ENCODE results near the gene KIF2C.
"Not testable (repeated sequence)": the region's sequence is repeated elsewhere in the genome, so short reads cannot be mapped to it uniquely, and the experiment has no call there.

The KIF2C gene

DNA sequence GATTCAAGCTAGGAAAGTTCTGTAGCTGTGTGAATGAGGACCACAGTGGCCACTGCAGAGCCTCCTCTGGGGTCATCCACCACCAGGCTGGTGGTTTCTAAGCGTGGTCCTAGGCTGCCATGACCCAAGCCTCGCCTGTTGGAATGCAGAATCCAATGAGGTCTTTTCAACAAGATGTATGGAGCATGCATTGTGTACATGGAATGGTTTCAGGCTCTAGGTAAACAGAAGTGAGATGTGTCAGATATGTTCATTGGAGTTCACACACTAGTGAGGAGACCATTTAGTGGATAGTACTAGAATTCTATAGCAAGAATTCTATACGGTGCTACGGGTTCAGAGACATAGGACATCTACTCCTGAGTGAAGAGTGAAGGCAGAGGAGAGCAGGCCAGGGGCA is 19.4 kb upstream of the KIF2C start:
- no peak for DNase-seq

DNA sequence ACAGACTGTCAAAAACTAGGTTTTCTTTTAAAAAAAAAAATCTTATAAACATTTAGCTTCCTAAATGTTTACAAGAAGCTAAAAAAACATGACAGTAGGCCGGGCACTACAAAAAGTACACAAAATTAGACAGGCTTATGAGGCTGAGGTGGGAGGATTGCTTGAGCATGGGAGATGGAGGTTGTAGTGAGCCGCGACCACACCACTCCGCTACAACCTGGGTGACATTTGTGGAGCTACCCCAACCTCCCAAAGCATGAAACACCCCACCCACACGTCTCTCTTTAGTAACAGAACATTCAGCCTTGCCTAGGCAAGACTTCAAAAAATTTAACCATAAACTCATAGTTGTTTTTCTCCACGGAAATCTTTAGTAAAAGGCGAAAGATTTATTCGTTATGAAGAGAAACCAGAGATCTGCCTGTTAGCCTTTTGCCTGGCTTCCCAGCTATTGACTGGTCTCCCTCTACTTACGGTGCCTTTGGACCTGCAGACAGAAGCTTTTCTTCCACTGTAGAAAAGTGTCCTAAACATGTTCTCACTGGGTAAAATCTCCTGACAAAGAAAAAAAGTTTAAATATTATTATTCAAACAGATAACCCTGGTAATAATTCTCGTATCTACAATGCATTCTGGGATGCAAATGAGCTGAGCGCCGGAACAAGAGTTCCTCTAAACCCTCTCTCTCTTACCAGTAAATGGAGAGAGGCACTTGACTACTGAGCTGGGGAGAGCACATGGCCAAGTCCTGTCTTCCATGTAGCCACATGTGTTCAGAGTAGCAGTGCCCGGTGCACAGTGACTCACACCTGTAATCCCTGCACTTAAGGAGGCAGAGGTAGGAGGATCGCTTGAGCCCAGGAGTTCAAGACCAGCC is 17.9 kb upstream of the KIF2C start:
- peak in 1 of 2 experiments; percentile 38 for DNase-seq

DNA sequence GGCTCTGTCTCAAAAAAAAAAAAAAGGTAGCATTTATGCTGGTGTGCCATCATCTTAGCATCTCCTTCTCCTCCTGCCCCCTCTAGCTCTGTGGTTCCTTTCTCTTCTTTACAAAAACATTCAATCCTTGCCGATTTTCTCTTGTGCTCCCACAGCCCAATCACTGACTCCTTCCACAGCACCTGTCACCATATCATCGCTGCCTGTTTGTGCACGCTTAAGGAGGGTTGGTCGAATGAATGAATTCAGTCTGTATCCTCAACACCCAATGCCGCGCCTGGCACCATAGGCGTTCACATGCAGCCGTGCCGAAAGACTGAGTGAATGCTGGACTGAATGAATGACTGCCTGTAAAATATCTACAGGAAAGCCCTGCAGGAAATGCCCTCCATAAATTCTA is 16.6 kb upstream of the KIF2C start:
- no peak for DNase-seq

DNA sequence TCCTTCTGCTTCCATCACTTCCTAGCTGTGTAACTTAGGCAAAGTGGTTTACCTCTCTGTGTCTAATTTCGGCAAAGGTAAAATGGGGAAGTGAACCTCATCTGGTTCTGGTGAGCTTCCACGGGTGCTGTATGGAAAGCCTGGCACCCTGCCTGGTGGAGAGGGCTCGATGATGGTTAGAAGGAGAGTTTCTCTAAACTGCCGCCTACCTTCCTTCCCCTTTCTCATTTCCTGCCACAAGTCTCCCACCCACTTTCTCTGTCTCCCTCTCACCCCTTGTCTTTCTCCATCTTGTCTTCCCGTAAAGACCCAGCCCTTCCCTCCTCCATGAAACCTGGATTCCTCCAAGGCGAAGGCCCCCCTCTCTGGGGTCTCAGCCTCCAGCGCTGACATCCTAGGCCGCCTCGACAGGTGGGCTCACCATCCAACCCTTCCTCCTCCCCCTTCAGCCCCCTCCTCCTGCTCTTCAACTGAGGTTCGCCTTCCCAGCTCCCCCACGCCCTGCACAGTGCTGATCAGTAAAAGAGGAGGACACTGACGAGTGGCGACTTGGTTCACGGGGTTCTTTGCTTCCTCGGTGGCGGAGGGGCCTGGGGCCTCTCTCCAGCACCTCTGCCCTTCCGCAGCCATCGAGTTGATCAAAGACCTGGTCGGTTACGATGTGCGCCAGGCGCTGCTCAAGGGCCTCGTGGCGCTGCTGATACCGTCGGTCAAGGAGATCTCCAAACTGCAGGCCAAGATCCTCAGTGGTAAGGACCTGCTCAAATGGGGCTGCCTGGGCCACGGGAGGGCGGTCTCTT is 15.9 kb upstream of the KIF2C start:
- no peak for DNase-seq

DNA sequence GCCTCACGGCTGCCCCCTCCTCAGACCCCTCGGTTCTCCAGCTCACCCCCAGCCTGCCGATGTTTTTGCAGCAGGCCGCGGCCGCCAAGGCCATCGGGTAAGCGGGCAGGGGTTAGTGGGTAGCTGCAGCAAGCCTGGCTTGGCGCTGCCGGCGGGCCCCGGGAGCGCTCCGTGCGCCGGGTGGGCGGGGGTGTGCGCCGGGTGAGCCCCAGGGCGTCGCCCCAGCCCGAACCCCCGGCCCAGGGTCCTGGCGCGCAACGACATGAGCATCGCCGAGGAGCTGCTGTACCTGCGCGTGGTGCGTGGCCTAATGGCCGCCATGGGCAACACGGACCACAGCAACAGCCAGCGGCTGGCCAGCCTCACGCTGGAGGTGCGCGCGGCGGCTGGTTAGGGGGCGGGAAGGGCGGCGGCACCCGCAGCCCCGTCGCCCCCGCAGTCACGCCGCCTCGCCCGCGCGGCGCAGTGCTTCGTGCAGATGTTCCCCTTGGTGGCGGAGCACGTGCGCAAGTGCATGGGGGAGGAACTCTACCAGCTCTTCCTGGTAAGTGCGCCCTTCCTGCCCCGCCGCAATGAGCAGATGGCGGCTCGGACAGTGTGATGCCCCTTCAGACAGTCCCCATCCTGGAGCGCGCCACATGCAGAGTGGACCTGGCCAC is 15.2 kb upstream of the KIF2C start:
- DNase-seq = no peak

DNA sequence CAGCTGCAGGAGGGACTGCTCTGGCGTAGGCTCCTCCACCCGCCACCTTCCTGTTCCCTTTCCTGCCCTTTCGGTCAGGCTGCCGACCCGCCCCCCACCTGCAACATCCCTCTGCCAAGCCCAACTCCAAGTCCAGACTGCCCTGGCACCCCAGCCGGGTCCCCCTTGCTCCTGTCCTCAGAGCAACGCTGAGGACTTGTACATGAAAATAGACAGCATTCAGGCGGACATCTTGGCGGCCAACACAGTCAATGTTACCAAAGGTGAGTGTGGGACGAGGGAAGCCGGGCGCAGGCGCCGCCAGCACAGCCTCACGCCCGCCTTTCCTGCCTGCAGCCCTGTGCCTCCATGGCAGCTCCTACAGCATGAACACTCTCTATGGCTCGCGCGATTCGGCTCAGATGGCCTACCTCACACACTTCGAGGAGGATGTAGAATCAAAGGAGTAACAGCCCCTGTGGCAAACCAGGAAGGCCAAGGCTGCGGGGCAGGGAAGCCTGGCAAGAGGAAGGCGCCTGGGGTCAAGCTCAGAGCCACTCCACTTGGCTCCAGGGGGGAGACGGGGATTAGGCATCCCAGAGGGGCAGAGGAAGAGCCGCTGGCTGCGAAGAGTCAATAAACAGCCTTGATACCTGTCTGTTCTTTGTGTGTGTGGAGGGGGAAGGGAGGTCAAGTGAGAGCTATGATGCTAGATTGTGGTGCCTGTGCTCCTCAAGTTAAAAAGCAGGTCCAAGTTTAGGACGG is 14.5 kb upstream of the KIF2C start:
- no peak for DNase-seq

DNA sequence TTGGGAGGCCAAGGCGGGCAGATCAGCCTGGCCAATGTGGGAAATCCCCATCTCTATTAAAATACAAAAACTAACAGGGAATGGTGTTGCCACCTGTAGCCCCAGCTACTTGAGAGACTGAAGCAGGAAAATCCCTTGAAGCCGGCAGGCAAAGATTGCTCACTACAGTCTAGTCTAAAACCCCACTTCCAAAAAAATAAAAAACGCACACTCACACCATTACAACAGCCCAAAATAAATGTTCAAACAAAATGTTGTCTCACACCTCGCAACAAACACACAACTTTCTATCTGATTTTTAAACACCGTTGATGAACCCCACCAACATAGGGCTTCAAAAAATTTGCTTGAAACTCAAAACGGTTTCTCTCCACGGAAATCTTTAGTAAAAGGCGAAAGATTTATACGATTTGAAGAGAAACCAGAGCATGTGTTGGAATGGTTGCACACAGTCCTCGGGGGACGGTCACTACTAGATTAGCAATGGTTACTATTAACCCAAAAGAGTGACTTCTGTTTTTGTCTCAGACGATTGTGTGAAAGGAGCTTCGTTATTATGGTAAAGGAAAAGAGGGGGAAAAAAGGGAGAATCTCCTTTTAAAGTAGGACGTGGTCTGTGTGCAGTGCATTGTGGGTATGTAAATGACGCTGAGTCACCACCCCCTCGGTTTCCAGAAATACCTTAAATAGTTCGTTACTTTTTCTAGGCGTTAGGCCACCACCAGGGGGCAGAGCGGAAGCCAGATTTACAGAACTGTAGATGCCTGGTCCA is 8.7 kb upstream of the KIF2C start, which contains the start of gene RNU5D-1:
Gene RNU5D-1, minus strand, starts transcription at position 430 of the 772 bp plus-strand sequence.
- DNase-seq = peak; percentile 96 to 97

DNA sequence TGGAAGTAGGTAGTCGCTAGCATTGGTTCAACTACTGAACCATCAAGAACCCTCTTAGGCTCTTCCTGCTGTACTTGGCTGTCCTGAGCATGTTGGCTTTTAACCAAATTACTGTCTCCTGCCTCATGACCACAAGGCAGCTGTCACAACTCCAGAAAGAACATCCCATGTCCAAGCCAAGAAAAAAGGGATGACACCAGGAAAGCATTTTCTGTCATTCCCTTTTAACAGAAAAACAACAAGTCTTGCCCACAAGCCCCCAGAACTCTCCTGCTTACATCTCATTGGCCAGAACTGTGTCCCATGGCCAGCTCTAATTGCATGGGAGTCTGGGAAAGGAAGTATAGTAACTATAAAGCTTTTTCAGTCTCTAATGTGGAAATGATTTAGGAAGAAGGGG is 6.3 kb upstream of the KIF2C start:
- DNase-seq = no peak

DNA sequence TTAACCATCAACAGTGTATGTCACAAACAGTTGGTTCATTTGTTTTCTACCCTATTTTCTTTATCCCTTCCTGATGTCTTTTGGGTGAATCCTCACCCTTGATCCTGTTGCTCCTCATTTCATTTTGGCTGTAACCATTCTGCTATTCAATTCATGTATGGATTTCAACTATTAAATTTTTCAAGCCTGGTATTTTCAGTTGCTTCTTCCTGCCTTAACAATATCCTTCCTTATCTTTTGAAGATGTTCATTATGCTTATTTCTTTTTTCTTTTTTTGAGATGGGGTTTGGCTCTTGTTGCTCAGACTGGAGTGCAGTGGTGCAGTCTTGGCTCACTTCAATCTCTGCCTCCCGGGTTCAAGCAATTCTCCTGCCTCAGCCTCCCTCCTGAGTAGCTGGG is 5.9 kb upstream of the KIF2C start:
- no peak for DNase-seq

DNA sequence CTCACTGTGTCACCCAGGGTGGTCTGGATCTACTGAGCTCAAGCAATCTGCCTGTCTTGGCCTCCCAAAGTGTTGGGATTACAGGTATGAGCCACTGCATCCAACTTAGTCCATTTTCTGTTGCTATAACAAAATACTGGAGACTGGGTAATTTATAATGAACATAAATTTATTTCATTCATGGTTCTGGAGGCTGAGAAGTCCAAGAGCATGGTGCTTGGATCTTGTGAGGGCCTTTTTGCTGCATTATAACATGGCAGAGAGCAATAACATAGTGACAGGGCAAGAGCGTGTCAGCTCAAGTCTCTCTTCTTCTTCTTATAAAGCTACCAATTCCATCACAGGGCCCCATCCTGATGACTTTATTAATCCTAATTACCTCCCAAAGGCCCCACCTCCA is 3.6 kb upstream of the KIF2C start:
- no peak for DNase-seq

DNA sequence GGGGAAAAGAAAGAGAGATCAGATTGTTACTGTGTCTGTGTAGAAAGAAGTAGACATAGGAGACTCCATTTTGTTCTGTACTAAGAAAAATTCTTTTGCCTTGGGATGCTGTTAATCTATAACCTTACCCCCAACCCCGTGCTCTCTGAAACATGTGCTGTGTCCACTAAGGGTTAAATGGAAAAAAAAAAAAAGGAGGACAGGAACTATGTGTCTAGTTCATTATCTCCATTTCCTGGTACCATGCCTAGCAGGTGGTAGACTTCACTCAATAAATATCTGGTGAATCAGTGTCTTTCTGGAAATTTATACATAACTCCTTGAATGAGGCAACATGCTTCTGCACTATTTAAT is 707 bp upstream of the KIF2C start:
- not testable (repeated sequence) for DNase-seq

DNA sequence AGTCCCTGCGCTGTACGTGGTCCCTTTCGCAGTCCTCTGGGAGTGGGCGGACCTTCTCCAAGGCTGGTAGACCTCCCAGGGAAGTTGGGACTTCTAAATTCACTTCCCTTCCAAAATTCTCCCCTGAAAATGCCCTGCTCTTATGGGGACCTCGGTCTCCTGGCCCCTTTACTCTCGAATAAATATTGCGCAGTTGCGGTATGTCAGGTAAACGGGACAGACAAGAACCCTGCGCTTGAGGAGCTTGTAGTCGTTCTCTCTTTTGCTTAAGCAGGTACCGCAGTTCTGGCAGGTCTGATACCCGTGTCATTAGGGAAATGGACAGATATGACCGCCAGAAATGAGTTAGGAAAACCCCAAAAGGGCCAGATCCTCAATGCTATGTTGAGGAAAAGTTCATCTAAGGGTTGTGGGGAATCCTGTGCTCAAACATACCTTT is 561 bp downstream of the KIF2C start:
- peak in 1 of 2 experiments; percentile 18 for DNase-seq

DNA sequence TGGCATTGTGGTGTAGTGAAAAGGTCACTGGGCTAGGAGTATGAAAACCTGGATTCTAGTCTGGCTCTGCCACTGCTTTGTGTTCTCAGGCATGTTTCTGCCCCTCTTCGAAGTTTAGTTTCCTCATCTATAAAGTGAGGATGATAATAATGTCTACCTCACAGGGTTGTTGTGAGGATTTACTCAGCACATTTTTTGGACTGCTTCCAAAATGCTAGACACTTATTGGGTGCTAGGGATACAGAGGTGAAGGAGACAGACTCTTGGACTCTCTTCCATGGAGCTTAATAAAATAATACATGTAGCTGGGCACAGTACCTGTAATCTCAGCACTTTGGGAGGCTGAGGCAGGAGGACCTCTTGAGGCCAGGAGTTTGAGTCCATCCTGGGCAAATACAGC is 3.6 kb downstream of the KIF2C start:
- DNase-seq = no peak

DNA sequence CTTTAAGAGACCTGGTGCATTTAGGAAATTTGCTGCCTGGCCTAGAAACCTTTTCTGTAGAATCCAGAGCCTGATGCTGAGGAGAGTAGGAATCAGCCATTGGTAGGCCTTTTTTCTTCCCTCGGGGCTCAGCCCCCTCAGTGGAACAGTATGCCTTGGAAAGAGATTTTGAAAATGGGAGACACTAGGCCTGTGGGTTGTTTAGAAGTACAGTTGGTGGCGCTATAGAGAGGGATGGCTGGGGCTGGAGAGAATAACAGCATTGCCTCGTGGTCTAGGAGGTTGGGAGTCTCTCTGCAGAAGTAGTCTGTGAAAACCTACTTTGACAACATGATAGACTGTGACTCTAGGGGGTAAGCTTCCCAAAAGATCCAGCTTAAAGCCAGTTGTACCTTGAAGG is 8.2 kb downstream of the KIF2C start:
- DNase-seq = no peak

DNA sequence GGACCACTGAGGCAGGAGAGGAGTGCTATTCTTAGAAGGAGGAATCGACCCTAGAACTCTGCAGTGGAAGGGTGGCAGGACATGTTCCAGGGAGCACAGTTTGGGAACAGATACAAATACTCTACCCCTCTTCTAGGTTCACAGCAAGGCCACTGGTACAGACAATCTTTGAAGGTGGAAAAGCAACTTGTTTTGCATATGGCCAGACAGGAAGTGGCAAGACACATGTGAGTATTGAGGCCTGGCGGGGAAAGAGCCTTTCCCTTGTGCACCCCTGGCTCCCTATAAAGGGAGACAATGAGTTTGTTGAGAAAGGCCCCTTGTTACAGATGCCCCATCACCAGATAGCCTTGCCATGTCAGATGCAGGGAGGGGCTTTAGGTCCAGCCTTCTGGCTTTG is 17.8 kb downstream of the KIF2C start:
- DNase-seq = no peak

DNA sequence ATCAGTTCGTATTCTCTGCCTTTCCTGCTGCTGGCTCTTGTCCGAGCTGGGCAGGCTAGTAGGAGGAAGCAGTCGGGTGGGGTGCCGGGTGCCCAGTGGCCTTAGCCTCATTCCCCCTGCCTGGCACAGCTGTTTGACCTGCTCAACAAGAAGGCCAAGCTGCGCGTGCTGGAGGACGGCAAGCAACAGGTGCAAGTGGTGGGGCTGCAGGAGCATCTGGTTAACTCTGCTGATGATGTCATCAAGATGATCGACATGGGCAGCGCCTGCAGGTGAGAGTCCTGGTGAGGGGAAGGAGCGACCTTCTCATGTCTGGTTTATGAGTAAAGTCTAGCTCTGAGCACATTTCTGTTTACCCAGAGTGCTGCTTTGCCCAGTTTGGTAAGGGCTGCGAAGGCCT is 19.4 kb downstream of the KIF2C start:
- no peak for DNase-seq

DNA sequence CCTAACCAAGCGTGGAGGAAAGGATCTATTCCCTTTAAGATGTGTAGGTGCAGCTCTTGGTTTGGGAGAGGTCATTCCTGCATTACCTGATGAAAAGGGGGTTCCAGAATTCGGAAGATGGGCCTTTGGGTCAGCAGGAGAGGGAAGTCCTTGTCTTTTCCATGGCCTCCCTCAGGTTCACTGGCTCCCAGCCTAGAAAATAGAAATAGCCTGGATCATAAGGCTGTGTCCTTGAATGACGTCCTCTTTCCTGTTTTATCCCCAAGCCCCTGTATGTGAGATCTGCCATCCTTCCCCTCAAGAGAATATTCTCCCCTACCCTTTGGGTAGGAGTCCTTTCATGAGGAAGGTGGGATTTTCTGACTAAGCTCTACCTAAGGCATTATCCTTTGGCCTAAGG is 21.2 kb downstream of the KIF2C start:
- no peak for DNase-seq

DNA sequence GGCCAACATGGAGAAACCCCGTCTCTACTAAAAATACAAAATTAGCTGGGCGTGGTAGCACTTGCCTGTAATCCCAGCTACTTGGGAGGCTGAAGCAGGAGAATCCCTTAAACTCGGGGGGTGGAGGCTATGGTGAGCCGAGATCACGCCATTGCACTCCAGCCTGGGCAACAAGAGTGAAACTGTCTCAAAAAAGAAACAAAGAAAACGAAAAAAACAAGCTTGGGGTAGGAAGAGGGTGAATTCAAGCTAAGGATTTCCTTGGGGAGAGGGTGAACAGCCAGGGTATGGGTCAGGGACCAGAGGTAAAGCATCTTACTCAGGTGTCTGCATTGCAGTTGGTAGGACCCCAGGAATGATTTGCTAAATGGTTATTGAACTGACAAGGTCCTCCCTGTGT is 26.8 kb downstream of the KIF2C start:
- DNase-seq = not testable (repeated sequence)

DNA sequence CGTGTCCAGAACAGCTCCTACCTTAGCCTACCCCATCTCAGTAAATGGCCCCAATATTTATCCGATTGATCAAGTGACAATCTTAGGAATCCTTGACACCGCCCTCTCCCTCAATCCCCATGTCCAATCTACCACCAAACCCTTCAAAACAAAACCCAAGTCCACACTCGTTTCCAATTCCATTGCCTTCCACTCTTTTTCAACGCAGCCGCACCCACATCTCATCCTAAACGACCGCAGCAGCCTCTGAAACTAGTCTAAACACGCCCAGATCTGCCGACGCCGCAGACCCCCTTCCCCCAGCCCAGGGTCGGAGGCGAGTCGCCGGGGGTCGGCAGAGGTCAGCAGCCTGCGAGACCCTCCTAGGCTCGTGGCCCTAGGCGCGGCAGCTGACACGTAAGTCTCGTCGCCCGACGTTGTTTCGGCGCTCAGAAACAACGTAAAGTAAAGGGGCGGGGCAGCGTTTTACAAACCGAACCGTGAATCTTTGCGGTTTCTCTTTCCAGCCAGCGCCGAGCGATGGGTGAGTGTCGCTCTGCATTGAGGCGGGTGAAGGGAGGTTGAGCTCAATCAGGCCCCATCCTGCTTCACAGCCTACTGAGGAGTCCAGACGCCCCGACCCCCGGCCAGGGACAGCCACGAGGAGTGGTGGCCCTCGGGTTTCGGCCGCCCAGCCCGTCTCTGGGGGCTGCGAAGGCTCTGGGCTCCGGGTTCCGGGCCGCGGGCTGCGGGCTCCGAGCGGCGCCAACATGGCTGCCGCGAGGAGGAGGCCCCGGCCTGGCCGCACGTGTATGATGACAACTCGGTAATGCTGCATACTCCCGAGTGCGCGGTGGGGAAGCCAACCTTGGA is 35.7 kb downstream of the KIF2C start, which contains the start of gene RPS8:
Gene RPS8, plus strand, starts transcription at position 463 of the 852 bp plus-strand sequence. Its CDS starts 57 bp downstream, at position 520.
- peak; percentile 97 to 98 for DNase-seq

DNA sequence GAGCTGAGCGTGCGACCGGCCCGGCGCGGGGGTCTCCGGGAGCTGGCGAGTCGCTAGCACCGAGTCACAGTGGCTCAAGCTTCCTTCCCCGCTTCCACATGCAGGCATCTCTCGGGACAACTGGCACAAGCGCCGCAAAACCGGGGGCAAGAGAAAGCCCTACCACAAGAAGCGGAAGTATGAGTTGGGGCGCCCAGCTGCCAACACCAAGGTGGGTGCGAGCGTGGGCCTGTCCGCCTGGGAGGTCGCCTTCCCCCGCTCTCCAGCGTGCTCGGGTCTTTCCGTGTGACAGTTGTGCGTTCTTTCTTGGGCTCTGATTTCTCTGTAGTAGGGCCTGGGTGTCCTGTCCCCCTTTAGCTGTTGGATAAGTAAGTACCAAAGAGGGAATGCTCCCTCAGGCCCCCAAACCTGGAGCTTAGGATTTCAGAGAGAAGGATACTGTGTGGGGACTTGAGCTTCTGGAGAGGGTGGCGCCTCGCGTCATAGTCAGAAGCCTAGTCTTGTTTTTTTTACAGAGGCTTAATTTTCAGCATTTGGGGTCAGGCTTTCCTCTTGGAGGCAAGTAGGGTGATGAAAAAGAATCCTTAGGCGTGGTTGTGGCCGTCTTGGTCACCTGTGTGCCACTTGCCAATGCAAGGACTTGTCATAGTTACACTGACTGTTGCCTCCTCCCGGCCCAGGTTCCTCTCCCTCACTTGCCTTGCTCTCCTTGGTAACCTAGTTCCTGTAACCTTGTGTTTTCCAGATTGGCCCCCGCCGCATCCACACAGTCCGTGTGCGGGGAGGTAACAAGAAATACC is 36.5 kb downstream of the KIF2C start:
- DNase-seq = no peak
